Measurements from ENCODE around the gene CCR7. TPM values are rescaled to one million over a fixed set of nuclear protein-coding genes. Genes with fewer than 3 reads are reported as not detected.

Gene CCR7
- total and polyA plus RNA-seq, 2 of the 13 experiments (the other 11 are each of a cell fraction or from before 2014, with no cell fraction given): 0.04 to 0.53 TPM

- TF ChIP-seq EHMT2 (IDR thresholded peaks at IDR 0.05; ENCODE audit: borderline replicate concordance, low read depth, low read length) (0 out of 2 replicates have a peak, but pooled peaks have one; percentile 35), MTERF4 (CRISPR knock-in tag; IDR thresholded peaks at IDR 0.05) (no peak), THAP11 (CRISPR knock-in tag; IDR thresholded peaks at IDR 0.05) (0 out of 2 replicates have a peak, but pooled peaks have one; percentile 16), ZXDC (CRISPR knock-in tag; IDR thresholded peaks at IDR 0.05) (no peak), ELF1 (CRISPR knock-in tag; IDR thresholded peaks at IDR 0.05) (no peak), ZNF451 (CRISPR knock-in tag; IDR thresholded peaks at IDR 0.05) (0 out of 2 replicates have a peak, but pooled peaks have one; percentile 30), ZBTB44 (CRISPR knock-in tag; IDR thresholded peaks at IDR 0.05) (no peak), SKI (IDR thresholded peaks at IDR 0.05; ENCODE audit: partially characterized antibody) (no peak), NR3C1 (CRISPR knock-in tag; IDR thresholded peaks at IDR 0.05) (no peak), SIN3A (IDR thresholded peaks at IDR 0.05; ENCODE audit: borderline replicate concordance, low read depth, low read length) (0 out of 2 replicates have a peak, but pooled peaks have one; percentile 9), ZNF501 (CRISPR knock-in tag; IDR thresholded peaks at IDR 0.05) (peak; percentile 47; the same call in 1 of the 2 replicates), ZNF280B (CRISPR knock-in tag; IDR thresholded peaks at IDR 0.05; ENCODE audit: borderline replicate concordance) (no peak), KIAA2018 (CRISPR knock-in tag; IDR thresholded peaks at IDR 0.05; ENCODE audit: borderline replicate concordance) (no peak)
Measured at GRCh38 chr17:40560592-40561293, 4.5 kb downstream of the CCR7 start (continued).
